ENCODE measurements around the gene LY6G5B. TPM values are rescaled to one million over a fixed set of nuclear protein-coding genes. Genes with fewer than 3 reads are reported as not detected.

LY6G5B gene
- total RNA-seq, 1 donor from 2014 or later, result 12.6 TPM

GRCh38 chr6:31652925-31653724, 16.7 kb upstream of the LY6G5B start:
- no peaks in the 10 kb centered on the region for H3K9me3 ChIP-seq
- peaks cover 44% of the 10 kb centered on the region for H3K36me3 ChIP-seq
- no peaks in the 10 kb centered on the region for H3K27me3 ChIP-seq
- peak; percentile 18 for TF ChIP-seq CTCF (IDR thresholded peaks at IDR 0.05)
- peaks cover 22% of the 10 kb centered on the region for H3K4me1 ChIP-seq
- intact Hi-C loops (cut with DNase I), result no loop called here
- peak; percentile 78 for ATAC-seq
- H3K4me3 ChIP-seq, result peak overlapping the region; percentile 76
- H3K27ac ChIP-seq, result peak overlapping the region; percentile 96
- DNase-seq, result peak; percentile 90

- DNase-seq, result no peak
- ATAC-seq, result no peak
- Histone ChIP-seq H3K9me3 (no peaks in the 10 kb centered on the region), H3K27ac (no peak overlapping the region), H3K4me1 (peaks cover 38% of the 10 kb centered on the region), H3K4me3 (no peak overlapping the region), H3K27me3 (no peaks in the 10 kb centered on the region), H3K36me3 (peaks cover 29% of the 10 kb centered on the region)
- intact Hi-C loops (cut with DNase I), result no loop called here
- no peak for TF ChIP-seq CTCF (IDR thresholded peaks at IDR 0.05)
Observed at GRCh38 chr6:31654574-31655348, 15.0 kb upstream of the LY6G5B start.

GRCh38 chr6:31655349-31656237, 14.2 kb upstream of the LY6G5B start, which contains the start of gene APOM:
Gene APOM (plus strand): TSS chr6:31655894. CDS start chr6:31655967, 73 bp downstream.
- Histone ChIP-seq H3K4me3 (no peak within 1 kb of the TSS), H3K27ac (no peak within 1 kb of the TSS), H3K9me3 (no peaks in the 10 kb centered on the region), H3K27me3 (no peaks in the 10 kb centered on the region), H3K4me1 (peaks cover 38% of the 10 kb centered on the region), H3K36me3 (peaks cover 24% of the 10 kb centered on the region)
- intact Hi-C loops (cut with DNase I), result no loop called here
- ATAC-seq, result no peak
- DNase-seq, result no peak
- TF ChIP-seq CTCF (IDR thresholded peaks at IDR 0.05), result no peak

GRCh38 chr6:31657406-31658157, 12.2 kb upstream of the LY6G5B start:
- ATAC-seq, result no peak
- DNase-seq, result no peak
- H3K27ac ChIP-seq, result no peak overlapping the region
- peaks cover 32% of the 10 kb centered on the region for H3K4me1 ChIP-seq
- no peaks in the 10 kb centered on the region for H3K27me3 ChIP-seq
- peaks cover 34% of the 10 kb centered on the region for H3K36me3 ChIP-seq
- H3K9me3 ChIP-seq, result no peaks in the 10 kb centered on the region
- intact Hi-C loops (cut with DNase I), result no loop called here
- no peak overlapping the region for H3K4me3 ChIP-seq
- TF ChIP-seq CTCF (IDR thresholded peaks at IDR 0.05), result no peak

Measured in upper lobe of right lung (tissue), 1 donor.